HAP-1 (cell line): ENCODE results near the gene C6orf132.

Experiments used
- DNase-seq, 2 experiments: peaks; one replicate each; pipeline ENCODE4 v3.0.0-alpha.2; 2016 to 2020; ENCODE audit warnings: low spot score in 2 of 2
- H3K27me3 ChIP-seq: fragments of 250-450 bp; sonication (Bioruptor Pico); 2 replicates; pipeline ENCODE4 v1.5.1; 2020; ENCODE audit warnings: low read depth, mild to moderate bottlenecking, moderate library complexity
- H3K36me3 ChIP-seq: fragments of 250-450 bp; sonication (Bioruptor Pico); replicated peaks from 2 replicates; pipeline ENCODE4 v1.5.1; 2020; ENCODE audit warnings: mild to moderate bottlenecking
- H3K4me1 ChIP-seq: fragments of 250-450 bp; sonication (Bioruptor Pico); 2 replicates; pipeline ENCODE4 v1.5.1; 2020; ENCODE audit warnings: mild to moderate bottlenecking
- H3K4me3 ChIP-seq: fragments of 250-450 bp; sonication (Bioruptor Pico); 2 replicates; pipeline ENCODE4 v1.5.1; 2020; ENCODE audit warnings: mild to moderate bottlenecking, moderate library complexity
- H3K9me3 ChIP-seq: fragments of 250-450 bp; sonication (Bioruptor Pico); 2 replicates; pipeline ENCODE4 v1.5.1; 2020; ENCODE audit warnings: mild to moderate bottlenecking, moderate library complexity
- in situ Hi-C: fragments of 300-500 bp; cut with MboI; formaldehyde crosslinking; loops from 3 replicates; pipeline ENCODE4 v1.14.3; 2020; ENCODE audit warnings: low sequenced_read_pairs, inconsistent platforms, mixed read lengths

C6orf132 gene

DNA sequence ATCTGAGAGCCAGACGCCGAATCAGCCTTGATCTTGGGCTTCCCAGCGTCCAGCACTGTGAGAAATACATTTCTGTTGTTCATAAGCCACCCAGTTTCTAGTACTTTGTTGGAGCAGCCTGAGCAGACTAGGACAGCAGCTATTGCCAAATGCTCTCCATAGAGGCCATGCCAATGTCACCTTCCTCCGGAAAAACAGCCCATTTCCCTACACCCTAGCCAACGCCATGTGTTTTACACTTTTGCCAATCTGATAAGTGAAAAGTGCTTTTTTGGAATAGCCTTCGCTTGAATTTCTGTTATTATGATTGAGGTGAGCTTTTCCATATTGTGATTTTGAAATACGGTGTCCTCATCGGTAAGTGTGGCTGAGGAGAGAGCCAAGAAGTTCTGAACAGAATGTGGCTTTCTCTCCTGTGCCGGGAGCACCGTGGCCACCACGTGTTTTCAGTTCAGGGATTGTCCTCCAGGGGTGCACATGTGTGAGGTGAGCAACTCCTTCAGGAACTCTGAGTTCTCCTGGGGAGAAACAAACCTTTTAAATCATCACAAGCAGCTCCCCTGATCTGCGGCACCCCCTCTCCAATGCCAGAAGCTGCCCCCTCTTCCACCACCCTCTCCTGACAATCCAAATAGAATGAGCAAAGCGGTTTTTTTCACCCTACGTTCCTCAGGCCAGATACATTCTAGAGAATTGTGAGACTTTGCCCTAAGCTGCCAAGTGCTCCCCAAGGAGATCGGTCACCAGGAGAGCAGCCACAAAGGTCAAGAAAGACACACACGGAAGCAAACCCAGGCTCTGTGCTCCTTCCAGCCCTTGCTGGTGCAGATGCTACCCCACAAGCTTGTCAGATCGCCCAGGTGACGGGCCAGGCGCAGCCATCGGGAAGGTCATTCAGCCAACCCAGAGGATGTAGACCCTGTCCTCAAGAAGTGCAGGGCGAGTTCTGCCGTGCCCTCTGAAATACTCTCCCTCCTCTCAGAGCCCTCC is 56.1 kb downstream of the C6orf132 start:
- no peaks in the 10 kb centered on the region for H3K27me3 ChIP-seq
- H3K4me3 ChIP-seq = no peak overlapping the region
- H3K9me3 ChIP-seq = no peaks in the 10 kb centered on the region
- no peaks in the 10 kb centered on the region; the same call in 1 of the 2 replicates for H3K36me3 ChIP-seq
- peaks cover 3% of the 10 kb centered on the region; the same call in 1 of the 2 replicates for H3K4me1 ChIP-seq
- no peak for DNase-seq
- in situ Hi-C loops = loop anchor here (25.0 kb wide), 2 partner anchors 451 to 801 kb away; partner anchors contain the start of gene RPL7L1

DNA sequence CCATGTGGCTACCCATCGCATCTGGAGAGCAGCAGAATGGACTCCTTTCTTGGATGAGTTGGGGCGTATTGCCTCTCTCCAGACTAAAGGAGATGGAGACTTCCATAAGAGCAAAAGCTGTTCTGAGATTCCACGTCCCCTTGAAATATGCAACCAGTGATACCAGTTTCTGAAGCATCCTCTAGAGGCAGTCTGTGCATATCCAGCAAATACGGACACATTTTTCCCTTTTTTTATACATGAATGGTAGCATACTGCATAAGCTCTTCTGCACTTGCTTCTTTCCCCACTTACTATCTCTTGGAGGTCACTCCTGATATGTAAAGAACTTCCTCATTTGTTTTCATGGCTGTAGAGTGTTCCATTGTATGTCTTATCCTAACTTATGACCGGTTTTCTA is 57.5 kb downstream of the C6orf132 start:
- Histone ChIP-seq H3K36me3 (no peaks in the 10 kb centered on the region; the same call in 1 of the 2 replicates), H3K4me3 (no peak overlapping the region), H3K9me3 (no peaks in the 10 kb centered on the region), H3K27me3 (no peaks in the 10 kb centered on the region), H3K4me1 (peaks cover 3% of the 10 kb centered on the region; the same call in 1 of the 2 replicates)
- DNase-seq = no peak
- in situ Hi-C loops = loop anchor here (25.0 kb wide), 2 partner anchors 452 to 802 kb away; partner anchors contain the start of gene RPL7L1

DNA sequence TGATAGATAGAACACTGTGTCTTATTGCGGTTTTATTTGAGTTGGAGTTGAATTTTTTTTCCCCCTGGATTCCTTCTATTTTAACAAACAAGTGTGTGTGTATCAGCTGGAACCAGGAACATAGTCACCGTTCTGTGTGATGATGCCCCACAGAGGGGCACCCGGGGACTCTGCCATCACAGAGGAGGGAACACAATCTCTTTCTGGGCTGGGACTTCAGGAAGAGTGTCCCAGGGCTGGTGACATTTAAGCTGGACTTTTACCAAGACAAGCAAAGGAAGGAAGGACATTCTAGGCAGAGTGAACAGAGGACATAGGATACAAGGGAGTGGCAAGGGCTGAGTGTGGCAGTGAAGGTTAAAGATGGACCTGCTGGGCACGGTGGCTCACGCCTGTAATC is 58.9 kb downstream of the C6orf132 start:
- Histone ChIP-seq H3K4me1 (peaks cover 3% of the 10 kb centered on the region; the same call in 1 of the 2 replicates), H3K9me3 (no peaks in the 10 kb centered on the region), H3K4me3 (no peak overlapping the region), H3K36me3 (peaks cover 3% of the 10 kb centered on the region; the same call in 1 of the 2 replicates), H3K27me3 (no peaks in the 10 kb centered on the region)
- in situ Hi-C loops = loop anchor here (25.0 kb wide), 2 partner anchors 454 to 804 kb away; partner anchors contain the start of gene RPL7L1
- DNase-seq = no peak

DNA sequence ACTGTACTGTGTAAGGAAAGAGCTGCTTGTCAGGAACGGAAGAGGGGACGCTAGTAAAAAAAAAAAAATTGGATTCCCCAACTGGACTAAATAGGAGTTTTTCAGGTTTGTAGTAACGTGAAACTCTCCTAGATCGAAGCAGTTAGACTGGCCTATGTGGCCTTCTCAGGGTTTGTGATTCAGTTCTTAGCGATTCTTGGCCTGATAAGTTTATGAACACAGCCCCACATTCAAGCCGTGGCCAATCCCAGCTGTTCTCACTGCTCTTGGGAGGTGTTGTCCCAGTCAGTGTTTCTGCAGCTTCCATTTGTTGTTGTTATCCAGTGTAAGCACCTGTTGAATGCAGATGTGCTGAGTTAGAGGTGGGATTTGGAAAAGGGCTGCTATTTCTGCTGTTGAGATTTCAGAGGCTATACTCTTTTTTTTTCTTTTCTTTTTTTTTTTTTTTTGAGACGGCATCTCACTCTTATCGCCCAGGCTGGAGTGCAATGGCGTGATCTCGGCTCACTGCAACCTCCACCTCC is 62.4 kb downstream of the C6orf132 start:
- in situ Hi-C loops = loop anchor here (5.0 to 25.0 kb wide), 4 partner anchors 87 to 807 kb away; partner anchors contain the start of genes MRPS10 and RPL7L1
- Histone ChIP-seq H3K4me3 (no peak overlapping the region), H3K9me3 (no peaks in the 10 kb centered on the region), H3K36me3 (peaks cover 23% of the 10 kb centered on the region), H3K4me1 (no peaks in the 10 kb centered on the region), H3K27me3 (no peaks in the 10 kb centered on the region)
- no peak for DNase-seq

DNA sequence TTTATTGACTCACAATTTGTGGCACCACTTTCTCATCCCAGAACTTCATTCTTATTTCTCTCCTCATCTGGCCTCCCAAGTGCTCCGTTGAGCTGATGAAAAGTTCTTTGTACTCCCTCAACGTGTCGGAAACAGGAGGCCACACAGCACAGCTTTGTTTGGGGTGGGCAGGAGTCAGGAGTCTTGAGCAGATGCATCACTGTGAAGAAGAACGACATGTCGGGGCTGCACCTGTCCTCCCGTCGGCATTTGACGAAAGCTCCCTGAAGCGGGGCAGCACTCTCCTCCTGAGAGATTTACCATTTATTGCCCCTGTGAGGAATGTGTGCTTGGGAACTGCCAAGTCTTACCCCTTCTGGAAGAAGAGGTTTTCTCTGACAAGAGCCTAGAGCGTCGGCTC is 64.0 kb downstream of the C6orf132 start:
- Histone ChIP-seq H3K27me3 (no peaks in the 10 kb centered on the region), H3K36me3 (peaks cover 23% of the 10 kb centered on the region), H3K4me3 (no peak overlapping the region), H3K4me1 (no peaks in the 10 kb centered on the region), H3K9me3 (no peaks in the 10 kb centered on the region)
- DNase-seq = no peak
- in situ Hi-C loops = loop anchor here (5.0 to 25.0 kb wide), 4 partner anchors 89 to 809 kb away; partner anchors contain the start of genes MRPS10 and RPL7L1

DNA sequence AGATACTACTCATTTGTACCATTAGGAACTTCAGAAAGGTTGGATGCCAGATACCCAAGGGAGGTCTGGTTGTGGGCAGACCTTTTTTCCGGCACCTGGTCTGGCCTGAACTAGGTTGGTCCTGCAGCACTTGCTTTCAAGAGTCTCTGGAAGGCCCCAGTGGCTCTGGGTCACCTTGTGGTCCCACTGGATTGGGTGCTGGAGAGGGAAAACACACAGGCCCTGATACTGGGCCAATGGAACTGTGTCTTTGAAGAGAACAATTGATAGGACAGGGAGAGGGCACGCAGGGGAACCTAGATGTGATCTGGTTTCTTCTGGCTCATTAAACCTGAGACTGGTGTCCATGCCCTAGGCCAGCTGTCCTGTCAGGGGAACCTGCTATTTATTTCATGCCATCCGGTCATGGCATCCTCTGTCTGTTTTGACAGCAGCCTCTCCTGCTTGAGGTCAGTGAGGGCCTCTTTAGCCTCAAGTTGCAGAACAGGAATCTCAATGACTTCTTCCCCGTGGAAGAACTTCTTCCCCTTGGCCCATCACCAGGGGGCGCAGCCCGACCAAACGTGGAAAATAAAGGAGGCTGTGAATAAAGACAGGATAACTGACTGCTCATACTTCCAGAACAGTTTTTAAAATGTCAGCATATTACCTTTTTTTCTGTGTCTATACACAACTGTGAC is 67.1 kb downstream of the C6orf132 start:
- H3K27me3 ChIP-seq = no peaks in the 10 kb centered on the region
- no peaks in the 10 kb centered on the region for H3K4me1 ChIP-seq
- in situ Hi-C loops = loop anchor here (5.0 to 25.0 kb wide), 4 partner anchors 92 to 812 kb away; partner anchors contain the start of genes MRPS10 and RPL7L1
- no peaks in the 10 kb centered on the region for H3K9me3 ChIP-seq
- peaks cover 41% of the 10 kb centered on the region for H3K36me3 ChIP-seq
- no peak overlapping the region for H3K4me3 ChIP-seq
- peak; percentile 64 to 88 for DNase-seq

DNA sequence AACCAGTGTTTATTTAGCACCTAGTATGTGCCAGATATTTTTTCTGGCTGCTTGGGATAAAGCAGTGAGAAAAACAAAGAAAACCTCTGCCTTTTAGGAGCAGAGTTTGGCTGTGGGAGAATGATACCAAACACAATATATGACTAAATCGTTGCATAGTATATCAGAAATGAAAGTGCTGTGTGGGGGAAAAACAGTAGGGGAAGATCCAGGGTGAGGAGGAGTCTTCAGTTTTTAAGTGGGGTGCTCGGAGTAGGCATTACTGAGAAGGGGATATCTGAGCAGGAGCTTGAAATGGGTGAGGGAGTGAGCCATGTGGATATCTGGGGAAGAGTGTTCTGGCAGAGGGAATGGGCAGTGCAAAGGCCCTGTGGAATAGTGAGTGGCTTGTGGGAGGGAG is 69.1 kb downstream of the C6orf132 start:
- Histone ChIP-seq H3K4me3 (no peak overlapping the region), H3K4me1 (no peaks in the 10 kb centered on the region), H3K27me3 (no peaks in the 10 kb centered on the region), H3K9me3 (no peaks in the 10 kb centered on the region), H3K36me3 (peaks cover 50% of the 10 kb centered on the region)
- in situ Hi-C loops = no loop called here
- no peak for DNase-seq

DNA sequence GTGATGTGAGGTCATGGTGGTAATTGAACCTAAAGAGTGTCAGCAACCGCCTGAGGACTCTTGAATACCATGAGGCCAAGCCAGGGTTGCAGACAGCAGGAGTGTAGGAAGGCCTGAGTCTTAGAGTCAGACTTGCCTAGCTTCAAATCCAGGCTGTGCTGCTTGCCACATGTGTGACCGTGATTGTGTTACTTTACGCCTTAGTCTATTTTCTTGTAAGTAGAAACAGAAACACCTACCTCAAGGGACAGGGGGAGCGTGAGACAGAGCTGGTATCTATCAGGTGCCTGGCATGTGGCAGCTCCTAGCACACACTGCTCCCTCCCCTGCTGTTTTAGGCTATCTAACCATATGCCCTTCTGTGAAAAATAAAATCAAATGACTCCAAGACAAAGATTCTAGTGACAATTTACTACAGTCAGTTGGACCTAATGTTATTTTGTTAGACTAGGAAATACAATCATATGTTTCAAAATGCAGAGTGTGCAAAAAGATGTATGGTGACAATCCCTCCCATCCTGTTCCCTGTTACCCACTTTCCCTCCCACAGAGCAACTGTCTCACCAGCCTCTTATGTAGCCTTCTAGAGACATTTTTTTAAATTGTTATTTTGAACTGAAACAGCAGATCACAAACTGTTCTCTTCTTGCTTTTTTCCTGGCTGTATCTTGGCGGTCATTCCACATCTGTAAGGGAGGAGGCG is 70.4 kb downstream of the C6orf132 start:
- no peak overlapping the region for H3K4me3 ChIP-seq
- no peak for DNase-seq
- H3K36me3 ChIP-seq = peaks cover 48% of the 10 kb centered on the region
- in situ Hi-C loops = no loop called here
- H3K4me1 ChIP-seq = no peaks in the 10 kb centered on the region
- no peaks in the 10 kb centered on the region for H3K9me3 ChIP-seq
- no peaks in the 10 kb centered on the region for H3K27me3 ChIP-seq

DNA sequence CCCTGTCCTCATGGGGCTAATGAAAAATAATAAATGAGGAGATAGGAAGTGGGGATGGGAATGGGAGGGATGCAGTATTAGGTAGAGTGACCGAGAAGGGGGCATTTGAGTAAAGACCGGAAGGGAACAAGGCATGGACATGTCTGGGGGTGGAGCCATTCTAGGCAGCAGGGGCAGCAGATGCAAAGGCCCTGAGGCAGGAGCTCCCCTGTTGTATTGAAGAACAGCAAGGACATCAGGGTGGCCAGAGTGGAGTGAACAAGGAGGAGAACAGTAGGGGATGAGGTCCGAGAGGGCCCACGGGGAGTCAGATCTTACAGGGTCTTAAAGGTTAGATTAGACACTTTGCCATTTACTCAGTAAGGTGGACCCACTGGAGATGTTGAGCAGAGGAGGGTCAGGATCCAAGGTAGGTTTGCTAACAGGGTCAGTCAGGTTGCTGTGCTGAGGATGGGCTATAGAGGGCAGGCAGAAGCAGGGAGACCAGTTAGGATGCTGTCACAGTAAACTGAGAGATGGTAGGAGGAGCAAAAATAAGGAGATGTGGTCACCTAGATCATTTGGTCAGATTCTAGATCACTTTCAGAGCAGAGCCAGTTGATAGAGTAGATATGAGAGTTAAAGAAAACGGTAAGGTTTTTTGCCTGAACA is 73.4 kb downstream of the C6orf132 start:
- H3K9me3 ChIP-seq = no peaks in the 10 kb centered on the region
- H3K4me3 ChIP-seq = no peak overlapping the region
- H3K36me3 ChIP-seq = peaks cover 65% of the 10 kb centered on the region
- no peaks in the 10 kb centered on the region for H3K4me1 ChIP-seq
- in situ Hi-C loops = no loop called here
- DNase-seq = no peak
- no peaks in the 10 kb centered on the region for H3K27me3 ChIP-seq

DNA sequence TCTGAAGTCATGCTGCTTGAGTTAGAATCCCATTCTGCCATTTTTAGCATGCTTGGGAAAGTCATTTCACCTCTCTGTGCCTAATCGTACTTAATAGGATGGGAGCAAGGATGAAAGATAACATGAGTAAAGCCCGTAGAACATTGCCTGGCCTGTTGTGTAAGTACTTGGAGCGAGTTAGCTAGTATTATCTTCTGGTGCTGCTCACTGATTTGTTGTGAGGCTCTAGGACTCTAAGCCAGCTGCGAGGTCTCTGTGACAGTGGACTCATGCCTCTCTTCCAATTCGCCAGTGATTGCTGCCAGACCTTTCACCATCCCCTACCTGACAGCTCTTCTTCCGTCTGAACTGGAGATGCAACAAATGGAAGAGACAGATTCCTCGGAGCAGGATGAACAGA is 74.2 kb downstream of the C6orf132 start:
- Histone ChIP-seq H3K27me3 (no peaks in the 10 kb centered on the region), H3K4me3 (no peak overlapping the region), H3K9me3 (no peaks in the 10 kb centered on the region), H3K36me3 (peaks cover 72% of the 10 kb centered on the region), H3K4me1 (no peaks in the 10 kb centered on the region)
- in situ Hi-C loops = no loop called here
- DNase-seq = no peak

DNA sequence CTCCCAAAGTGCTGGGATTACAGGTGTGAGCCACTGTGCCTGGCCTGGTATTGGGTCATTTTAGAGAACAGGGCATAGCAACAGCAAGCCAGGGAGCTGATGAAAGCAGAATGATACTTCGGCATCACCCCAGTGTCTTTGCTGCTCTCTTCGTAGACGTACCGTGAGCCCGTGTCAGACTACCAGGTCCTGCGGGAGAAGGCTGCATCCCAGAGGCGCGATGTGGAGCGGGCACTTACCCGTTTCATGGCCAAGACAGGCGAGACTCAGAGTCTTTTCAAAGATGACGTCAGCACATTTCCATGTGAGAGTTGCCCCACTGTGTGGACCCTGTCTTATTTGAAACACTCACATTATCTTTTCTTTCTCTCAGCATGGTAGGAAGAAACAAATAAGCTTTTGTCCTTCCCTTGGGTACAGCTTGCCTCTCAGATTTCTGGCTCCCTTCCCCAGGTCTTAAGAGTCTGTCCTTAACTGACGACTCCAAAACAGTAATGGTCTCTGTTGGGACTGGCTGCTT is 76.2 kb downstream of the C6orf132 start:
- Histone ChIP-seq H3K9me3 (no peaks in the 10 kb centered on the region), H3K27me3 (no peaks in the 10 kb centered on the region), H3K36me3 (peaks cover 70% of the 10 kb centered on the region), H3K4me1 (no peaks in the 10 kb centered on the region), H3K4me3 (no peak overlapping the region)
- no peak for DNase-seq
- in situ Hi-C loops = no loop called here

DNA sequence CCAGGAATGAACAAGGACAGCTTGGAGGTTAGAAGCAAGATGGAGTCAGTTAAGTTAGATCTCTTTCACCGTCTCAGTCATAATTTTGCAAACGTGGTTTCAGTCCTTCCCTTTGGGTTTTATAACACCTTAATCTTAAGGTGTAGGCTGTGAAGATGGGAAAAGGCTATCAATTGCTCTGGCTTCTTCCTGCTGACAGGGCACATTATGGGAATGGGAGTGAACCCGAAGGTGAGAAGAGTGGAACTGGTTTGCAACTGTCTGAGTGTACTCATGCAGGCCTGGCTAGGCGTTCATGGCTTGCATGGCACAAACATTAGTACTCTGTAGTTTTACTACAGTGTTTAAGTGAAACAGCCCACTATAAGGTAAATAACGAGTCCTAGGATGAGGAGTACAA is 82.7 kb downstream of the C6orf132 start:
- DNase-seq = no peak
- peaks cover 68% of the 10 kb centered on the region for H3K36me3 ChIP-seq
- H3K4me1 ChIP-seq = no peaks in the 10 kb centered on the region
- H3K9me3 ChIP-seq = no peaks in the 10 kb centered on the region
- H3K27me3 ChIP-seq = no peaks in the 10 kb centered on the region
- H3K4me3 ChIP-seq = no peak overlapping the region
- in situ Hi-C loops = no loop called here
